Glutamatergic neuron (in vitro differentiated cells): Measurements from ENCODE around the gene TSPAN17. TPM values are rescaled to one million over a fixed set of nuclear protein-coding genes. Genes with fewer than 3 reads are reported as not detected.

Source experiments
- DNase-seq: peaks from one replicate; pipeline ENCODE4 v3.0.0; 2022
- H3K27ac Mint-ChIP-seq: one replicate; pipeline ENCODE4 v1.8.0; 2020; ENCODE audit warnings: mild to moderate bottlenecking, mixed read lengths, inconsistent platforms; ENCODE audit not compliant: unreplicated experiment
- H3K27me3 Mint-ChIP-seq: one replicate; pipeline ENCODE4 v1.8.0; 2020; ENCODE audit warnings: mild to moderate bottlenecking, moderate library complexity, mixed read lengths, inconsistent platforms; ENCODE audit not compliant: unreplicated experiment
- H3K36me3 Mint-ChIP-seq: one replicate; pipeline ENCODE4 v1.8.0; 2020; ENCODE audit warnings: mild to moderate bottlenecking, mixed read lengths, inconsistent platforms; ENCODE audit not compliant: unreplicated experiment
- H3K4me1 Mint-ChIP-seq: one replicate; pipeline ENCODE4 v1.8.0; 2020; ENCODE audit warnings: mild to moderate bottlenecking, low read depth, mixed read lengths, inconsistent platforms; ENCODE audit not compliant: unreplicated experiment
- H3K4me3 Mint-ChIP-seq: one replicate; pipeline ENCODE4 v1.8.0; 2020; ENCODE audit warnings: mild to moderate bottlenecking, mixed read lengths, inconsistent platforms; ENCODE audit not compliant: unreplicated experiment
- H3K9me3 Mint-ChIP-seq: one replicate; pipeline ENCODE4 v1.8.0; 2020; ENCODE audit warnings: mild to moderate bottlenecking, moderate library complexity, mixed read lengths, inconsistent platforms; ENCODE audit not compliant: unreplicated experiment
- CTCF ChIP-seq: fragments of 200-600 bp; sonication (generic); IDR thresholded peaks from one replicate; pipeline ENCODE4 v1.5.0; 2021; ENCODE audit not compliant: partially characterized antibody, unreplicated experiment
- total RNA-seq: library from RNA; stranded (reverse); fragmentation: NEBNext Ultra II Directional; extraction: Animal tissue kit (Norgen Biotek cat#: 25700); gene quantifications from one replicate; pipeline ENCODE4 v1.2.1, GENCODE V29; 2021; ENCODE audit not compliant: unreplicated experiment

Gene TSPAN17
- total RNA-seq, 1 donor from 2014 or later: 97.2 TPM

GRCh38 chr5:176690911-176691310, 43.6 kb downstream of the TSPAN17 start:
- Mint-ChIP-seq H3K4me1 (peaks cover 12% of the 10 kb centered on the region), H3K27ac (no peak overlapping the region), H3K27me3 (peaks cover 5% of the 10 kb centered on the region), H3K4me3 (no peak overlapping the region), H3K36me3 (no peaks in the 10 kb centered on the region), H3K9me3 (no peaks in the 10 kb centered on the region)
- no peak for DNase-seq
- no peak for TF ChIP-seq CTCF

GRCh38 chr5:176691524-176691923, 44.2 kb downstream of the TSPAN17 start:
- H3K27me3 Mint-ChIP-seq: peaks cover 5% of the 10 kb centered on the region
- no peak for DNase-seq
- no peak overlapping the region for H3K27ac Mint-ChIP-seq

GRCh38 chr5:176692326-176692725, 45.0 kb downstream of the TSPAN17 start:
- Mint-ChIP-seq H3K27ac (no peak overlapping the region), H3K4me1 (peaks cover 20% of the 10 kb centered on the region), H3K36me3 (no peaks in the 10 kb centered on the region), H3K9me3 (no peaks in the 10 kb centered on the region), H3K27me3 (peaks cover 5% of the 10 kb centered on the region), H3K4me3 (no peak overlapping the region)
- TF ChIP-seq CTCF: no peak
- DNase-seq: no peak

More at GRCh38 chr5:176691524-176691923, 44.2 kb downstream of the TSPAN17 start:
- TF ChIP-seq CTCF: no peak
- no peak overlapping the region for H3K4me3 Mint-ChIP-seq
- H3K9me3 Mint-ChIP-seq: no peaks in the 10 kb centered on the region
- no peaks in the 10 kb centered on the region for H3K36me3 Mint-ChIP-seq
- H3K4me1 Mint-ChIP-seq: peaks cover 12% of the 10 kb centered on the region

GRCh38 chr5:176692839-176693476, 45.7 kb downstream of the TSPAN17 start:
- H3K27me3 Mint-ChIP-seq: peaks cover 5% of the 10 kb centered on the region
- peaks cover 26% of the 10 kb centered on the region for H3K4me1 Mint-ChIP-seq

More at GRCh38 chr5:176692839-176693476, 45.7 kb downstream of the TSPAN17 start:
- no peaks in the 10 kb centered on the region for H3K36me3 Mint-ChIP-seq
- no peak overlapping the region for H3K27ac Mint-ChIP-seq
- TF ChIP-seq CTCF: no peak
- peaks cover 5% of the 10 kb centered on the region for H3K9me3 Mint-ChIP-seq
- no peak for DNase-seq
- no peak overlapping the region for H3K4me3 Mint-ChIP-seq
